ENCODE measurements around the gene C16orf54.
"Not testable (repeated sequence)": the region's sequence is repeated elsewhere in the genome, so short reads cannot be mapped to it uniquely, and the experiment has no call there.

Gene C16orf54

DNA sequence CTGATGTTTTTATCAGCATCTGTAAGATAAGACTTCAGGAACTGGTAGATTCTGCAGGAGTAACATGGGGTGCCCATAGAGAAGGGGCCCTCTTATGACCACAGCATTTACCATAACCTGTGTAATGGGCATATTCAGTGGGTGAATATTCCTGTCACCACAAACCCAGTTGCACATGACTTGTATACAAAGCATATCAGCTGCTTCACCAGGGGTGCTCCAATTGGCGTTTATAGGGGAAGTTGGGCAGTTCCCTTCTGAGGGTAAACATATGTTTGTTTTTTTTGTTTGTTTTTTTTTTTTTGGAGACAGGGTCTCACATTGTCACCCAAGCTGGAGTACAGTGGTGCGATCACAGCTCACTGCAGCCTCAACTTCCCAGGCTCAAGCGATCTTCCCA lies 20.8 kb upstream of the C16orf54 start:
- no peak for DNase-seq

DNA sequence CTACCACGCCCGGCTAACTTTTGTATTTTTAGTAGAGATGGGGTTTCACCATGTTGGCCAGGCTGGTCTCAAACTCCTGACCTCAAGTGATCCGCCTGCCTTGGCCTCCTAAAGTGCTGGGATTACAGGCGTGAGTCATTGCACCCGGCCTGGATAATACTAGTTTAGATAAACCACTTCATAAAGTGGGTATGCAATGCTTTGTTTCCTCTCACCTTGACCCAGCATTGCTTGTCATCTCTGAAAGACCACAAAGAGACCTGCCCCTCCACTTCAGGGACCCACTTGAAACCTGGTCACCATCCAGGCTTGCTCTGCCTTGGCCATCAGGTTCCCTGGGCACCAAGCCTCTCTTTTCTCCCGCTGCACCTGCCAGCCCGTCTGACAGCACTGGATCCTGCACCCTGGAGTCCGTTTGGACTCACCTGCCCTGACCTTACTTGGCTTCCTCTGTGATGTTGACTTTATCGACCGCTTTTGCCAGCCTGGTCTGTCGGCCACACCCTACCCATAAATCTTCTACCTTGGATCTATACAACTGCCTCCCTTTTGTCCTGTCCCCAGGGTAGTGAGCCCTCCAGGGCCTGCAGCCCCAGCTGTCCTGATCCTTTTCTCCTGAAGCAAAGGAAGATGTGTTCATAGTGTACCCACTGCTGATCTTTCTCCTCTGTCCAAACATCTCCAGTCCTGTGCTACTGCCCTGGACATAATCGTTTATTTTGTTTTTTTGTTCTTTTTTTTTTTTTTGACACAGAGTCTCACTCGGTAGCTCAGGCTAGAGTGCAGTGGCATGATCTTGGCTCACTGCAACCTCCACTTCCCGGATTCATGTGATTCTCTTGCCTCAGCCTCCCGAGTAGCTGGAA lies 19.6 kb upstream of the C16orf54 start:
- peak; percentile 42 for DNase-seq

DNA sequence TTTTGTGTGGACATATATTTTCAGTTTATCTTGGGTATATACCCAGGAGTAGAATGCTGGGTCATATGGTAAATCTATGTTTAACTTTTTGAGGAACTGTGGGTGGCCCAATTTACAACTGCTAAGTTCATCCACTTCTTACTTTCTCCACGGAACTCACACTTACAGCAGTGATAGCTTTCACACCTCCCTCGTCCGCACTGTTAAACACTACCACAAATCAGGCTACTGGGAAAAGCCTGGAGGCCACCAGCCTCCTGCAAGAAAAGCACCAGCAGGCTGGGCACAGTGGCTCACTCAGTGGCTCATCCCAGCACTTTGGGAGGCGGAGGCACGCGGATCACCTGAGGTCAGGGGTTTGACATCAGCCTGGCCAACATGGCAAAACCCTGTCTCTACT lies 17.5 kb upstream of the C16orf54 start:
- DNase-seq, result no peak

DNA sequence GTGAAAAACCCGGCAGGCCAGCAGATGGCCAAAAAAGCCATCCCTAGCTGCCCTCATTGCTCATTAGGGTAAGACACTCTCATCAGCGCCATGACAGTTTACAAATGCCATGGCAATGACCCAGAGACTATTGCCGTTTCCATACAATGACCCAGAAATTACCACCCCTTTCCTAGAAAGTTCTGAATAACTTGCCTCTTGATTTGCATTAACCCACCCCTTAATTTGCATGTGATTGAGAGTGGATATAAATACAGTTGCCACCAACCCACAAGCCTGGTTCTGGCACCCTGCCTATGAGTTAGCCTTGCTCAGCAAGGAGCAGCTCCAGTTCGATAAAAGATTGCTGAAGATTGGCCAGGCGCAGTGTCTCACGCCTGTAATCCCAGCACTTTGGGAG lies 16.1 kb upstream of the C16orf54 start:
- no peak for DNase-seq

DNA sequence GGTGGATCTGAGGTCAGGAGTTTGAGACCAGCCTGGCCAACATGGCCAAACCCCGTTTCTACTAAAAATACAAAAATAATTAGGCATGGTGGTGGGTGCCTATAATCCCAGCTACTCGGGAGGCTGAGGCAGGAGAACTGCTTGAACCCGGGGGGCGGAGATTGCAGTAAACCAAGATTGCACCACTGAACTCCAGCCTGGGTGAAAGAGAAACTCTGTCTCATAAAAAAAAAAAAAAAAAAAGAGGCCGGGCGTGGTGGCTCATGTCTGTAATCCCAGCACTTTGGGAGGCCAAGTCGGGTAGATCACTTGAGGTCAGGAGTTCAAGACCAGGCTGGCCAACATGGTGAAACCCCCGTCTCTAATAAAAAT lies 15.5 kb upstream of the C16orf54 start:
- not testable (repeated sequence) for DNase-seq

DNA sequence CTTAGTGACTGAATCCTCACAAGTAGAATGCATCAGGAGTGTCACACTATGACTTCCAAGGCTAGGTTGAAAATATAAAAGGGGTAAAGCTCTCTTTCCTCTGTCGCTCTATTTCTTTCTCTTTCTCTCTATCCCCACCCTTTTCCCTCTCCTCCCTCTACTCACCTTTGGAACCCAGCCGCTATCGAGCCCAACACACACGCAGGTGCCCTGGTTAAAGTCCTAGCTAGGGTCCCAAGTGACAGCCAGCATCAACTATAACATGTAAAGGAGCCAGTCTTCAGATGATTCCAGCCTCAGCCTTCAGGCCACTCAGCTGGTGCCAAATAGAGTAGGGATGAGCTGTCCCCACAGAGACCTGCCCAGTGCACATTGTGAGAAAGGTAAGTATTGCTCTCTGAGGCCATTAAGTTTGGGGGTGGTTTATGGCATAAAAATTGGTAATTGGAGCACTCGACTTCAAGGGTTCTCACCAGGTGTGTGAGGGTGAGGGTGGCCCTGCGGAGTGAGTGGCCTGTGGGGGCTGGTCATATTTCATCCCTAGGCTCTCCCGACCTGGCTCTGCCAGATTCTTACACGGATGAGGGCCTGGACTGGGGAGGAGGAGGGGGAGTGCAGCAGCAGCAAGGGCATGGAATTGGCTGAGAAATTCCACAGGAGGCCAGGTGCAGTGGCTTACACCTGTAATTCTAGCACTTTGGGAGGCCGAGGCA lies 14.9 kb upstream of the C16orf54 start:
- no peak for DNase-seq

DNA sequence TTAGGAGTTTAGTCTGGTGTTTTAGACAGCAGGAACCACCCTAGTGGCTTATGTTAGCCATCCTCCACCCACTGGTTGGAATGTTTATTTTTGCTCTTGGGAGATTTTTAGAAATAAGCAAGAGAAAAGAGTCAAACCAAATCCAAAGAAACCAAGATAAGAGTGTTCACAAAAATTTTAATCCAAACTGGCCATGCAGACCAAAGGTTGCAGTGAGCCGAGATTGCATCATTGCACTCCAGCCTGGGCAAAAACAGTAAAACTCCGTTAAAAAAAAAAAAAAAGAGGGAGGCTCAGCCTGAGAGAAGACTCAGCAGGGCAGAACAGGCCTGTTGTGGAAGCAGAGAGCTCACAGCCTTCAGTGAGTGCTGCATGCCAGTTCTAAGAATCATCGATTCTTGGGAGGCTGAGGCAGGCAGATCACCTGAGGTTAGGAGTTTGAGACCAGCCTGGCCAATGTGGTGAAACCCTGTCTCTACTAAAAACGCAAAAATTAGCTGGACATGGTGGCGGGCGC lies 12.2 kb upstream of the C16orf54 start:
- no peak for DNase-seq

DNA sequence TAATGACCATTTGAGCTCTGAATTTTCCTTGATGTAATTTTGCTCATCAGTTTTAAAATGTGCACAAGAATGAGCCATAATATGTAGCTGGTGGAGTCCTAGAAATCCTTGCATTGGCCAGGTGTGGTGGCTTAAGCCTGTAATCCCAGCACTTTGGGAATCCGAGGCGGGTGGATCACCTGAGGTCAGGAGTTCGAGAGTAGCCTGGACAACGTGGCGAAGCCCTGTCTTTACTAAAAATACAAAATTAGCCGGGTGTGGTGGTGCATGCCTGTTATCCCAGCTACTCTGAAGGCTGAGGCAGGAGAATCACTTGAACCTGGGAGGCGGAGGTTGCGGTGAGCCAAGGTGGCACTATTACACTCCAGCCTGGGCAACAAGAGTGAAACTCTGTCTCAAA lies 11.3 kb upstream of the C16orf54 start:
- DNase-seq, result not testable (repeated sequence)

DNA sequence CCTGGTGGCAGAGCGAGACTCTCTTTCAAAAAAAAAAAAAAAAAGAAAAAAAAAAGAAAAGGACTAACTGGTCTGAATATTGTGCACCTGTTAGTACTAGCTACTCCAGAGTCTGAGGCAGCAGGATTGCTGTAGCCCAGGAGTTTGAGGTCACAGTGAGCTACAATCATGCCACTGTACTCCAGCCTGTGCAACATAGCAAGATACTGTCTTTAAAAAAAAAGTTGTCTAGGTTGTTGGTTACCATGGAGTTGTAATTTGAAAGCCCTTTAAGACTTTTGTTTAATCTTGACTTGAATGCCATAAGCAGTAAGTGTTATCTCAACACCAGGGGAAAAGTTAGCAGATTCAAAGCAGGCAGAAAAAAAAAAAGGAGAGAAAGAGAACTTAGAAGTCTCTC lies 10.9 kb upstream of the C16orf54 start:
- no peak for DNase-seq

DNA sequence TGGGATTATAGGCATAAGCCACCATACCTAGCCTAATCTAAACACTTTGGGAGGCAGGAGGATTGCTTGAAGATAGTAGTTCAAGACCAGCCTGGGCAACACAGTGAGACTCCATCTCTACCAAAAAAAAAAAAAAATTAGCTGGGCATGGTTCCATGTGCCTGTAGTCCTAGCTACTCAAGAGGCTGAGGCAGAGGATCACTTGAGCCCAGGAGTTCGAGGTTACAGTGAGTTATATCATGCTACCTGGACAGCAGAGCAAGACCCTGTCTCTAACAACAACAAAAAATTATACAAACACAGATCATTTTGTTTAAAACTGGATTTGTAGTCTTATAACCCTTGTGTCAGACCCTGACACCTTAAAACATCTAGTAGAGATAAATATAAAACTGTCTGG lies 7.7 kb upstream of the C16orf54 start:
- no peak for DNase-seq

DNA sequence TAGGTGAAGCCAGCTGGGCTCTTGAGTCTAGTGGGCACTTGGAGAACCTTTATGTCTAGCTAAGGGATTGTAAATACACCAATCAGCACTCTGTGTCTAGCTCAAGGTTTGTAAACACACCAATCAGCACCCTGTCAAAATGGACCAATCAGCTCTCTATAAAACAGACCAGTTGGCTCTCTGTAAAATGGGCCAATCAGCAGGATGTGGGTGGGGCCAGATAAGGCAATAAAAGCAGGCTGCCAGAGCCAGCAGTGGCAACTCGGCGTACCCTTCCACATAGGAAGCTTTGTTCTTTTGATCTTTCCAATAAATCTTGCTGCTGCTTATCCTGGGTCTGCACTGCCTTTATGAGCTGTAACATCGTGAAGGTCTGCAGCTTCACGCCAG lies 3.0 kb upstream of the C16orf54 start:
- DNase-seq, result not testable (repeated sequence)

DNA sequence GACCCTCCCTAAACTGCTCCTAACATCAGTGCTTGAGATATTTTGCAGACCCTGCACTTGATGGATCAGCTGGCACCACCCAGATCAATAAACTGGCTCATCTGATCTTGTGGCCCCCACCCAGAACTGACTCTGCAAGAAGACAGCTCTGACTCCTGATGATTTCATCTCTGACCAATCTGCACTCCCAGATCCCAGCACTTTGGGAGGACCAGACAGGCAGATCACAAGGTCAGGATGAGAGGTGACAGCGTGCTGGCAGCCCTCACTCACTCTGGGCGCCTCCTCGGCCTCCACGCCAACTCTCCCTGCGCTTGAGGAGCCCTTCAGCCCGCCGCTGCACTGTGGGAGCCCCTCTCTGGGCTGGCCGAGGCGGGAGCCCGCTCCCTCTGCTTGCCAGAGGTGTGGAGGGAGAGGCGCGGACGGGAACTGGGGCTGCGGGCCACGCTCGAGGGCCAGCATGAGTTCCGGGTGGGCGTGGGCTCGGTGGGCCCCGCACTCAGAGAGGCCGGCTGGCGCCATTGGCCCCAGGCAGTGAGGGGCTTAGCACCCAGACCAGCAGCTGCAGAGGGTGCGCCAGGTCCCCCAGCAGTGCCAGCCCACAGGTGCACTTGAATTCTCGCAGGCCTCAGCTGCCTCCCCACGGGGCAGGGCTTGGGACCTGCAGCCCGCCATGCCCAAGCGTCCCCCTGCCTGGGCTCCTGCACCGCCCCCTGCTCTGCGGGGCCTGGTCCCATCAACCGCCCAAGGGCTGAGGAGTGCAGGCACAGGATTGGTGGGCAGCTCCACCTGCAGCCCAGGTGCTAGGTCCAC lies 2.4 kb upstream of the C16orf54 start:
- no peak for DNase-seq

DNA sequence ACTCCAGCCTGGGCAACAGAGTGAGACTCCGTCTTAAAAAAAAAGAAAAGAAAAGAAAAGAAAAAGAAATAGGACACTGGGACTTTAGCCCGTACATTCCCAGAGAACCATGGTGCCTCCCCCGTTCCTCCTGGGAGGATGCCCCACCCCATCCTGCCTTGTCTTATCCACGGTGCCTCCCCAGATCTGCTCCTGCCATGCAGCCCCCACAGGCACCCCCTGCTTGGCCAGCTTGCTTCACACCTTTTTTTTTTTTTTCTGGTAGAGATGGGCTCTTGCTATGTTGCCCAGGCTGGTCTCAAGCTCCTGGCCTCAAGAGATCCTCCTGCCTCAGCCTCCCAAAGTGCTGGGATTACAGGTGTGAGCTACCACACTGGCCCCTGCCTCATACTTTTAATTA lies 728 bp upstream of the C16orf54 start:
- not testable (repeated sequence) for DNase-seq

DNA sequence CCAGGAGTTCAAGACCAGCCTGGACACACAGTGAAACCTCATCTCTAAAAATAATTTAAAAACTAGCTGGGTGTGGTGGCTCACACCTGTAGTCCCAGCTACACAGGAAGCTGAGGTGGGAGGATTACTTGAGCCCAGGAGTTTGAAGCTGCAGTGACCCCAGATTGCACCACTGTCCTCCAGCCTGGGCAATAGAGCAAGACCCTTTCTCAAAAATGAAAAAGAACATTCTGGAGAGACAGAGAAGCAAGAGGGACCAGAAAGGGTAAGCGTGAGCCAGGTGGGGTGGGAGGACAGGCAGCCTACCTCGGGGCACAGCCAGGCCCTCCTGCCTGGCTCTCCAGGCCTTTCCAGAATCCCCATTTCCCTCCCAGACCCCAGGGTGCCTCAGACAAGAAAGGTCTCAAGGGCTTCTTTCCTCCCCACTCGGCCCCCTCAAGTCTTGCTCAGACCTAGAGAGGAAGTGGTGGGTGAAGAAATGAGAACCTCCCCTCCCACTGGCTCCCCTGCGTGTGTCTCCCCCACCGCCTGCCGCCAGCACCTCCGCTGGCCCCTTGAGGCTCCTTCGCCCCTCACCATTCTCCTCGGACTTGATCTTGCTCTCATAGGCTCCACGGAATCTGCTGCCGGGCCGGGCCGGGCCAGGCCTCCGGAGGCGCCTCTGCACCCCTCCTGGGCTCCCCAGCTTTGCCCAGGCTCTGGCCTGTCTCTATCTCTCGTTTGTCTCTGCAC lies 503 bp downstream of the C16orf54 start:
- no peak for DNase-seq

DNA sequence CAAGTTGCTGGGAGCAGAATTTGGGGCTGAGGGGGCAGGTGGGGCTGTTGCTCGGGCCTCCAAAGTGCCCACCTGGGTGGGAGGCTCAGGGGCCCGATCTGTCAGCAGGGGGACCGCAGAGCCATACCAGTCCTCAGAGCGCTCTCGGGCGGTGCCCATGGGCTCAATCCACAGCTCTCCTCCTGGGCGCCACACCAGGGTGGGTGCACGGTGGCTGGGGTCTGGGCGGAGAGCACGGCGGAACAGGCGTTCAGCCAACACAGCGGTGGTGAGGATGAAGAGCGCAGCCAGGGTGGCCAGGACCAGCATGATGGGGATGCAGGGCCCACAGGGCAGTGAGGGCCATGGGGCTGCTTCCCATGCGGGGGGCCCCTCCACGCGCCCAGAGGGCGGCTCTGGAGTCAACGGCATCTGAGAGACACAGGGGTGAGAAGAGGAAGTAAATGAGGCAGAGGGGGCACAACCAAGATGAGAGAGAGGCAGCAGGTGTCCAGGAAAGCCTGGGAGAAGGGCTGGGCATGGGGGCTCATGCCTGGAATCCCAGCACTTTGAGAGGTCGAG lies 1.2 kb downstream of the C16orf54 start:
- no peak for DNase-seq

DNA sequence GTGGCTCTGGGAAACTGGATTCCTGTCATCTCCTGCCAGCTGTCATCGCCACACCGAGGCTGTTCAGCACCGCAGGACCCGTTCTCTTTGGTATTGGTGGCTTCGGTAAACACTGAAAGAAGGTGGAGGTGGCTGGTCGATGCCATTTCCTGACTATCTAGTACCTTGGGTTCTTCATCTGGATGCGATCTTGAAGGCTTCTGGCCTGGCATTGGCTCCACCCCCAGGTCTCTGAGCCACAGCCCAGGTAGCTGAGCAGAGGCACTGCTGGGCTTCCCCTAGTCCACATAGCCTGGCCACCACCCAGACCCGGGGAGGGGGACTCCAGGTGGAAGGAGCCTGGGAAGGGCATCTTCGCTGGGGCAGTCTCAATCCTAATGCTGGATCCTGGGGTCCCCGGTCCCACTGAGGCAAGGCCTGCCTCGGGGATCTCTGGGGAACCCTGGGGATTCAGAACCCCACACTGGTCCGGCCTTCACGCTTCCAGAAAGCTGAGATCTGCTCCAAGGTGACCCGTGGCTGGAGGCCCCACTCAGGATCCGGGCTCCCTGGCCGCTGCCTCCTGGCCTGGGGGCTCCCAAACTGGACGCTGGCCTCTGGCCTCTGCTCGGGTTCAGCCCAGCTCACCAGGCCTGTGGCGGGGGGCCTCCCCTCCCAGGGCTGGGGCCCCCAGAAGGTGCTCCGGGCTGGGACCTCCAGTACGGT lies 1.8 kb downstream of the C16orf54 start:
- no peak for DNase-seq

DNA sequence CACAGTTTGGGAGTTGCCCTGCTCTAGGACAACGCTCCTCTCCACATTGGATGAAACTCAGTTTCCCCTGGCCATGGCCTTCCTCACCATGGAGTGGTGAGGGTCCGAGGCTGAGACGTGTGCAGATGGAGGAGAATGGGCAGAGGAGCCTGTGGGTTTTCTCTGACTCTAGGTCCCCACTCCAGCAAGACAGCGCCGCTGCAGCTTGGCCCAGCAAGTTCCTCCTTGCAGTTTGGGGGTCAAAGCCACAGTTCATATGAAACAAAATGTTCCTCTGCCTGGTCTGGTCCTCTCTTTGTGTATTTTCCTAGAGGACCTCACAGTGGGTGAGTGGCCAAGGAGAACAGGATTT lies 2.3 kb downstream of the C16orf54 start:
- no peak for DNase-seq

DNA sequence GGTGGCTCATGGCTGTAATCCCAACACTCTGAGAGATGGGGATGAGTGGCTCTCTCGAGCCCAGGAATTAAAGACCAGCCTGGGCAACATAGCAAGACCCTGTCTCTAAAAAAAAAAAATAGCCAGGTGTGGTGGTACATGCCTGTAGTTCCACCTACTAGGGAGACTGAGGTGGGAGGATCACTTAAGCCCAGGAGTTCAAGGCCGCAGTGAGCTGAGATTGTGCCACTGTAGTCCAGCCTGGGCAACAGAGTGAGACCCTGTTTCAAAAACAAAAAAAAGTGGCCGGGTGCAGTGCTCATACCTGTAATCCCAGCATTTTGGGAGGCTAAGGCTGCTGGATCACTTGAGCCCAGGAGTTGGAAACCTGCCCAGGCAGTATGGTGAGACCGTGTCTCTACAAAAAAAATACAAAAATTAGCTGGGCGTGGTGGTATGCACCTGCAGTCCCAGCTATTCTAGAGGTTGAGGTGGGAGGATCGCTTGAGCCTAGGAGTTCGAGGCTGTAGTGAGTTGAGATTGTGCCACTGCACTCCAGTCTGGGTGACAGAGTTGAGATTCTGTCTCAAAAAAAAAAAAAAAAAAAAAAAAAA lies 3.0 kb downstream of the C16orf54 start:
- no peak for DNase-seq

DNA sequence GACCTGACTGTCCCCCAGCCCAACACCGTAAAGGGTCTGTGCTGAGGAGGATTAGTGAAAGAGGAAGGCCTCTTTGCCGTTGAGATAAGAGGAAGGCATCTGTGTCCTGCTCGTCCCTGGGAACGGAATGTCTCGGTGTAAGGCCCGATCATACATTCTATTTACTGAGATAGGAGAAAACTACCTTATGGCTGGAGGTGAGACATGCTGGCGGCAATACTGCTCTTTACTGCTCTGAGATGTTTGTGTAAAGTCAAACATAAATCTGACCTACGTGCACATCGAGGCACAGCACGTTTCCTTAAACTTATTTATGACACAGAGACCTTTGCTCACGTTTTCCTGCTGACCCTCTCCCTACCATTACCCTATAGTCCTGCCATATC lies 5.2 kb downstream of the C16orf54 start:
- not testable (repeated sequence) for DNase-seq

DNA sequence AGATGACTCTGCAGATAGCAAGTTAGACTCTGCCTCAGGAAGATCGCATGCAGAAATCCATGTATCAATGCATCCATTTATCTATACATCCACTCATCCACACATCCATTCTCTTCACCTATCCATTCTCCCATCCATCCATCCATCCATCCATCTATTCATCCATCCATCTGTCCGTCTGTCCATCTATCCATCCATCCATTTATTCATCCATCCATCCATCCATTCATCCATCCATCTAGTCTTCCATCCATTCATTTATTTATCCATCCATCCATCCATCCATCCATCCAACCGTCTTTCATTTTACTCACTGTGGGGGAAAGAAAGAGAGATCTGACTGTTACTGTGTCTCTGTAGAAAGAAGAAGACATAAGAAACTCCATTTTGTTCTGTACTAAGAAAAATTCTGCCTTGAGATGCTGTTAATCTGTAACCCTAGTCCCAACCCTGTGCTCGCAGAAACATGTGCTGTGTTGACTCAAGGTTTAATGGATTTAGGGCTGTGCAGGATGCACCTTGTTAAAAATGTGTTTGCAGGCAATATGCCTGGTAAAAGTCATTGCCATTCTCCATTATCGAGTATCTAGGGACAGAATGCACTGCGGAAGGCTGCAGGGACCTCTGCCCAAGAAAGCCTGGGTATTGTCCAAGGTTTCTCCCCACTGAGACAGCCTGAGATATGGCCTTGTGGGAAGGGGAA lies 5.7 kb downstream of the C16orf54 start:
- not testable (repeated sequence) for DNase-seq

DNA sequence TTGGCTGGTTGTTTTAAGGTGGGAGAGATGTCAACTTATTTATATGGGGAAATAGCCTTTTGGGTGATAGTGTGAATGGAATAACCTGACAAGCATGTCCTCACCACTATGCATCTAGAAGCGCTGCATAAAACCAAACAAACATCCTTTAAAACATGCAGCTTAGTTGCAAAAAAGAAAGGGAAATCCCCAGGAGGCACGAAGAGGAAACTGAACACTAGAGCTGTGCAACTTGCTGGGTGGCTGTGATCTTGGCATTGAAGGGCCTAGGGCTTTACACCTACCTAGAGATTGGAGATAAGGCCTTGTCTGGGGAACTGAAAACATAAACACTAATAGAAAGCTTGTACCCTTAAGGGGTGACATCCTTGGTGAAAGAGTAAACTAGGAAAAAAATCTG lies 7.3 kb downstream of the C16orf54 start:
- DNase-seq, result no peak
